Kidney epithelial cell (primary cell): ENCODE measurements around the gene MCCC1. TPM values are rescaled to one million over a fixed set of nuclear protein-coding genes. Genes with fewer than 3 reads are reported as not detected.
A peak's percentile ranks its signal among the peaks of the same experiment; 100 is the strongest.

Source experiments
- DNase-seq: peaks from one replicate; pipeline ENCODE4 v3.0.0-alpha.2; 2010; ENCODE audit warnings: low read depth
- H3K27me3 ChIP-seq: 2 replicates; pipeline ENCODE4 v1.6.0; 2011; ENCODE audit warnings: low read length; ENCODE audit not compliant: control insufficient read depth, insufficient read depth
- H3K36me3 ChIP-seq: 2 replicates; pipeline ENCODE4 v1.5.1; 2011; ENCODE audit warnings: low read length; ENCODE audit not compliant: control insufficient read depth, insufficient read depth
- H3K4me3 ChIP-seq: 2 replicates; pipeline ENCODE4 v1.5.1; 2011; ENCODE audit warnings: low read depth, mild to moderate bottlenecking, control low read depth, low read length
- total RNA-seq: library from RNA; depleted of rRNA; stranded (reverse); fragments of >200 nt; gene quantifications from 2 replicates; pipeline ENCODE4 v1.2.3, GENCODE V29; 2015
- TF ChIP-seq, protein P1 (sequence below): IDR thresholded peaks from 2 replicates; pipeline ENCODE4 v1.5.1; 2011; ENCODE audit warnings: mild to moderate bottlenecking, moderate library complexity, low read length, control low read depth, inconsistent platforms; ENCODE audit not compliant: insufficient read depth, poor library complexity, severe bottlenecking

Gene MCCC1
- 15.9 and 18.0 TPM in 2 replicates for total RNA-seq

DNA sequence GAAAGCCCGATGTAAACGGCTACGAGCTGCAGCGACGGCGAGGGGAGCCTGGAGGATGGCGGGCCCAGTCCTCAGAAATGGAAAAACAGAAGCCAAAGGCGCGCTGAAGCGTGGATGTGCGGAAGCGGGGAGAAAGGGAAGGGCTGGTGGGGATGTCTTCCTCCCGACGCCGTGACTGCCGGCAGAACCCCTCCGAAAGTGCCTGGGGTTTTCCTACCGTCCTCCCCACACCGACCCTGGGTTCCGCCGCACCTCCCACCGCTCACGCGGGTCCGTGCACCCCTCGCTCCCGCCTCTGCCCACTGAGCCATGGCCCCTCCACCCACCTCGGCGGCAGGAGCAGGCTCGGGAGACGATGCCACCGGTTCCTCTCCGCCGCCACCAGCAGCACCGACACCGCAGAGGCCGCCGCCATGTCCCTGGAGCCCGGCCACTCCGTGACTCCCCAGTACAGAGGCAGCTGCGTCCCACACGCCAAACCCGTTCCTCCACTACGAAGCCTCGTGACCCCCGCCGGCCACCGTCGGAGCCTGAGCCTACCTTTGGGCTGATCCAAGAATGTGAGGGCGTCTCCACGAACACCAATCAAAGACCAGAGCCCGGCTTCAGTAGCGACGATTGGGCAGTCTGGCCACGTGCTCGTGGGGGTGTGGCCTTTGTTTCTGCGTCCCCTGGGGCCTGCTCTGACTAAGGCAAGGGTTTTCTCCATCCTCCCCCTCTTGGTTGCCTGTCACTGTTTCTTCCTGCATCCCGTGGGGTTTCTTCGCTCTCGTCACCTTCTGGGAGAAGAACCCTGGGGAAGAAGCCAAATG is at the start of gene MCCC1:
Gene MCCC1, minus strand, starts transcription at position 471 of the 812 bp plus-strand sequence. Its CDS starts 56 bp downstream, at position 415.
- no peaks in the 10 kb centered on the region for H3K36me3 ChIP-seq
- TF ChIP-seq, protein P1, sequence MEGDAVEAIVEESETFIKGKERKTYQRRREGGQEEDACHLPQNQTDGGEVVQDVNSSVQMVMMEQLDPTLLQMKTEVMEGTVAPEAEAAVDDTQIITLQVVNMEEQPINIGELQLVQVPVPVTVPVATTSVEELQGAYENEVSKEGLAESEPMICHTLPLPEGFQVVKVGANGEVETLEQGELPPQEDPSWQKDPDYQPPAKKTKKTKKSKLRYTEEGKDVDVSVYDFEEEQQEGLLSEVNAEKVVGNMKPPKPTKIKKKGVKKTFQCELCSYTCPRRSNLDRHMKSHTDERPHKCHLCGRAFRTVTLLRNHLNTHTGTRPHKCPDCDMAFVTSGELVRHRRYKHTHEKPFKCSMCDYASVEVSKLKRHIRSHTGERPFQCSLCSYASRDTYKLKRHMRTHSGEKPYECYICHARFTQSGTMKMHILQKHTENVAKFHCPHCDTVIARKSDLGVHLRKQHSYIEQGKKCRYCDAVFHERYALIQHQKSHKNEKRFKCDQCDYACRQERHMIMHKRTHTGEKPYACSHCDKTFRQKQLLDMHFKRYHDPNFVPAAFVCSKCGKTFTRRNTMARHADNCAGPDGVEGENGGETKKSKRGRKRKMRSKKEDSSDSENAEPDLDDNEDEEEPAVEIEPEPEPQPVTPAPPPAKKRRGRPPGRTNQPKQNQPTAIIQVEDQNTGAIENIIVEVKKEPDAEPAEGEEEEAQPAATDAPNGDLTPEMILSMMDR: no peak
- peak within 1 kb of the TSS; percentile 76 for H3K4me3 ChIP-seq
- DNase-seq: peak; percentile 98
- no peaks in the 10 kb centered on the region for H3K27me3 ChIP-seq

DNA sequence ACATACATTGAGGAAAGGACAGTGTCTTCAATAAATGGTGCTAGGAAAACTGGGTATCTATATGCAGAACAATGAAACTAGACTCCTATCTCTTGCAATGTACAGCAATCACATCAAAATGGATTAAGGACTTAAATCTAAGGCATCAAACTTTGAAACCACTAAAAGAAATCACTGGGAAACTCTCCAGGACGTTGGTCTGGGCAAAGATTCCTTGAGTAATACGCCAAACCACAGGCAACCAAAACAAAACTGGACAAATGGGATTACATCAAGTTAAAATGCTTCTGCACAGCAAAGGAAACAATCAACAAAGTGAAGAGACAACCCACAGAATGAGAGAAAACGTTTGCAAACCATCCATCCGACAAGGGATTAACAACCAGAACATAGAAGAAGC is 48.8 kb upstream of the MCCC1 start:
- TF ChIP-seq, protein P1: no peak
- no peak for DNase-seq
- H3K27me3 ChIP-seq: no peaks in the 10 kb centered on the region
- no peaks in the 10 kb centered on the region for H3K36me3 ChIP-seq
- no peak overlapping the region for H3K4me3 ChIP-seq

DNA sequence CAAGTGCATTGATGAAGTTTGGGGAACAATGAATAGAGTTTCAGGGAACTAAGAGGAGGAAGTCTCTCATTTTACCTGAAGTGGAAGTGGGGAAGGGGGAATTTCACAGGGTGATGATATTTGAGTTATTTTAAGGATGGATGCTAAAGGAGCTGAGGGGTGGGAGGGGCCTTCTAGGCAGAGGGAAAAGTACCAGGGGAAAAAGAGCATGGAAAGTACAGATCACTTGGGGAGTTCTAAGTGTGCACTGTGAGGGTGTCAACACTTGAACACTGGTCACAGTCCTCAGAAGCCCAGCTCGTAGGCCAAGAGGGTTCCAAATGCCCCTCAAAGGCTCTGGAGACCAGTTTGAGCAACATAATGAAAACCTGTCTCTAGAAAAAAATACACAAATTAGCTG is 45.1 kb upstream of the MCCC1 start:
- Histone ChIP-seq H3K4me3 (no peak overlapping the region), H3K36me3 (no peaks in the 10 kb centered on the region), H3K27me3 (no peaks in the 10 kb centered on the region)
- TF ChIP-seq, protein P1: no peak
- no peak for DNase-seq

DNA sequence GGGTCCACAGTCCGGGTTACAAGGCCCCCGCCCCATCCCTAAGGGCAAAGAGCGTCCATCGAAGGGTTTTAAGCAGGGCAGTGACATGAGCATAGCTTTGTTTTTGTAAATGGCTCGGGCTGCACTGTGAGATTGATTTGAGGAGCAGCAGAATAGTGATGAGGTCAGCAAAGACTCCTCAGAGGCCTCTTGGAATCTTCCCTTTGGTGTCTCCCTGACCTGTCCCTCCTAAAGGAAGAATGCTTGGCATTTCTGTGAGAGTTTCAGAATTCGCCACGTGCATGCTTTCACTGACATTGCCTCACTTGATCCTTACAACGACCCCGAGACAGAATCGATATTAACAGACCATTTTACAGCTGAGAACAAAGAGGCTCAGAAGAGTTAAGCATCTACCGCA is 42.9 kb upstream of the MCCC1 start:
- Histone ChIP-seq H3K36me3 (no peaks in the 10 kb centered on the region), H3K4me3 (no peak overlapping the region), H3K27me3 (no peaks in the 10 kb centered on the region)
- no peak for DNase-seq
- TF ChIP-seq, protein P1: no peak

DNA sequence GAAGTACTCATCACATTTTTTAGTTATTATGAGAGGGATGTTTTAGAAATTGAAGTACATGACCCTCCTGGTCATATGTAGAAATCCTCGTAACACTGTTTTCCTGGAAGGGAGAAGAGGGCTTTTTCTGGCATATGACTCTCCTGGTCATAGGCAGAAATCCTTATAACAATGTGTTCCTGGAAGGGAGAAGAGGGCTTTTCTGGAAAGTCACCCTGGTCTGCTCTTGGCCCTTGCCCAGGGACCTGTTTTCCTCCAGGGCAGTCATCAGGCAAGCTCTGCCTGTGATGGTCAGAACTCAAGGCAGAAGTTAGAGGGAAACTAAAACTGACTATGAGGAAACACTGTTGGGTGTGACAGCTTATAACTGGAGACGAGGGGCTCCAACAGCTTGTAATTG is 35.5 kb upstream of the MCCC1 start:
- H3K36me3 ChIP-seq: no peaks in the 10 kb centered on the region
- TF ChIP-seq, protein P1: no peak
- H3K4me3 ChIP-seq: no peak overlapping the region
- no peak for DNase-seq
- no peaks in the 10 kb centered on the region for H3K27me3 ChIP-seq

DNA sequence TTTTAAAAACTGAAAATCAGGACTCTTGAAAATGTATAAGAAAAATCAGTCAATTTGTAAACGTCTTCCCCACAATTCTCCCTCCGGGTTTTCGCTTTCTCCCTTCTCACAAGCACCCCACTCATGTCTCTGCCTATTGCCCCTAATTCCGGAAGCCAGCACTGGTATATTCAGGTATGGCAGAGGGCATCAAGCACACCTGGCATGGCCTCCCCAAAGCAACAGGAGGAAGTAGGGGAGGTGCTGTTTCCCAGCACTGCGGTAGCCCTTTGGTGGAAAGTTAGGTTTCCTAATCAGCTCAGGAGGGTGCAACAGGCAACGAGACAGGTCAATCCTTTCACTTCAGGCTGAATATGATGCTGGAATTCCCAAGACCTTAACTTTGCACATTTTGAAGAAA is 33.1 kb upstream of the MCCC1 start:
- H3K27me3 ChIP-seq: no peaks in the 10 kb centered on the region
- H3K36me3 ChIP-seq: no peaks in the 10 kb centered on the region
- DNase-seq: no peak
- no peak overlapping the region for H3K4me3 ChIP-seq
- TF ChIP-seq, protein P1: no peak
